ENCODE data around the gene NLRC4. TPM values are rescaled to one million over a fixed set of nuclear protein-coding genes. Genes with fewer than 3 reads are reported as not detected.

Gene NLRC4
- total RNA-seq, 1 experiment from 2014 or later: not detected

DNA sequence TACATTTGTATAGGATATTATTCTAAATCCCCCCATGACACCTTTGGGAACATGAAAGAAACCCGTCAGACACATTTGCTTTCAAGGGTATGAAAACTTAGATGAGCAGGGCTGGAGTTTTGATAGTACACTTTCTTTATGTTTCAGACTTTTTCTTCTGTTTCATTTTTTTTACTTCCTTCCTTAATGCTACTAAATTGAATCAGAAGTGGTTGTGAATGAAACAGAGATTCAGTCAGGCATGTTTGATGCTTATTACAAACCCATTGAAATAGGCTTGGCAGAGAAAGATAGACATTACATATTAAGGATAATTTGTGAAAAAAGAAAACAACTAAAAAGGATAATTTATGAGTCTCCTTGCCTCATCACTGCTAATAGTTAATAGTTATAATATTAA lies 72.3 kb downstream of the NLRC4 start:
- no peak overlapping the region for H3K56ac ChIP-seq (ENCODE audit: insufficient read length, low read depth, low read length)
- no peak overlapping the region for H2AFZ ChIP-seq (ENCODE audit: low read length)
- no peak for TF ChIP-seq CTCF (conservative IDR thresholded peaks at IDR 0.05)
- no peak overlapping the region for H2BK5ac ChIP-seq (ENCODE audit: insufficient read length, low read length)
- no peak overlapping the region for H3K23ac ChIP-seq (ENCODE audit: insufficient read length, low read depth, low read length)
- H3K23me2 ChIP-seq (ENCODE audit: insufficient read length, low read depth, low read length, poor library complexity, severe bottlenecking): no peaks in the 10 kb centered on the region
- H3K4me1 ChIP-seq (ENCODE audit: insufficient read depth, low read length): no peaks in the 10 kb centered on the region
- no peak overlapping the region for H3K4me2 ChIP-seq (ENCODE audit: insufficient read depth, insufficient read length, low read length)
- no CpG with 5 or more reads among the region's 1 CpG for WGBS (ENCODE audit: extremely low coverage, insufficient read length, low lambda C conversion rate)
- H3K4ac ChIP-seq (ENCODE audit: low read depth, low read length): no peak overlapping the region
- H2BK12ac ChIP-seq (ENCODE audit: insufficient read length, low read depth, low read length): no peak overlapping the region
- H2BK20ac ChIP-seq (ENCODE audit: low read depth, low read length, poor library complexity, severe bottlenecking): no peak overlapping the region
- H3K27ac ChIP-seq (ENCODE audit: insufficient read length, low read depth, low read length): no peak overlapping the region
- no peak for DNase-seq
- H4K5ac ChIP-seq (ENCODE audit: insufficient read length, low read depth, low read length): no peak overlapping the region
- H4K20me1 ChIP-seq (ENCODE audit: control insufficient read depth, insufficient read depth, insufficient read length): no peaks in the 10 kb centered on the region
- no peaks in the 10 kb centered on the region for H3K4me1 Mint-ChIP-seq
- no peaks in the 10 kb centered on the region for H3K9me3 Mint-ChIP-seq
- H4K8ac ChIP-seq (replicated peaks; ENCODE audit: insufficient read length, low read depth, low read length): no peak overlapping the region
- H2BK120ac ChIP-seq (ENCODE audit: low read depth, low read length, poor library complexity, severe bottlenecking): no peak overlapping the region
- no peaks in the 10 kb centered on the region for H3K27me3 ChIP-seq (ENCODE audit: insufficient read depth, low read length)
- no peak overlapping the region for H3K14ac ChIP-seq (ENCODE audit: insufficient read depth, low read length)
- H3K79me2 ChIP-seq (ENCODE audit: insufficient read depth, low read length): no peaks in the 10 kb centered on the region
- H2BK15ac ChIP-seq (ENCODE audit: low read depth, low read length): no peak overlapping the region
- H2AK5ac ChIP-seq (ENCODE audit: insufficient read length, low read length): no peak overlapping the region
- no peaks in the 10 kb centered on the region for H3K9me3 ChIP-seq (ENCODE audit: control insufficient read depth, low read depth, low read length)
- H3K27me3 Mint-ChIP-seq (ENCODE audit: low read depth): no peaks in the 10 kb centered on the region
- H3K9ac ChIP-seq (ENCODE audit: extremely low read depth, insufficient read length, low read length): no peak overlapping the region
- H3K36me3 Mint-ChIP-seq (ENCODE audit: insufficient read depth in 1 of 3, low read depth in 3 of 3): peaks cover 2 to 16% (median 11%) of the 10 kb centered on the region in 3 experiments; a peak in 3 of 7 replicates
- no peak overlapping the region for H3K18ac ChIP-seq (ENCODE audit: insufficient read length, low read depth, low read length)
- H3T11ph ChIP-seq (ENCODE audit: low read length): no peak overlapping the region
- H4K91ac ChIP-seq (ENCODE audit: insufficient read length, low read depth, low read length): no peak overlapping the region
- no peak overlapping the region for H3K4me3 Mint-ChIP-seq
- no peaks in the 10 kb centered on the region for H3K79me1 ChIP-seq (ENCODE audit: insufficient read depth, low read depth, low read length, poor library complexity, severe bottlenecking)
- no peak overlapping the region for H3K27ac Mint-ChIP-seq

Data from H9 (cell line).